HG03280 (cell line): ENCODE data around the gene CFAP77.

Experiments
- ATAC-seq: cut with Tn5 transposase; IDR thresholded peaks from one replicate; pipeline ENCODE4 v1.9.1; 2021; ENCODE audit warnings: mild to moderate bottlenecking, moderate library complexity; ENCODE audit not compliant: unreplicated experiment

Gene CFAP77

GRCh38 chr9:132486706-132487350, 76.8 kb downstream of the CFAP77 start:
- ATAC-seq: no peak

GRCh38 chr9:132487351-132487791, 77.4 kb downstream of the CFAP77 start:
- no peak for ATAC-seq

GRCh38 chr9:132487980-132488535, 78.0 kb downstream of the CFAP77 start:
- no peak for ATAC-seq

GRCh38 chr9:132488626-132489025, 78.6 kb downstream of the CFAP77 start:
- no peak for ATAC-seq

GRCh38 chr9:132489536-132489935, 79.5 kb downstream of the CFAP77 start:
- ATAC-seq: no peak

- ATAC-seq: no peak
These were observed 84.8 kb downstream of the CFAP77 start for GRCh38 chr9:132494857-132495256.

GRCh38 chr9:132497731-132498130, 87.7 kb downstream of the CFAP77 start:
- ATAC-seq: no peak

- ATAC-seq: no peak
These were observed 88.7 kb downstream of the CFAP77 start for GRCh38 chr9:132498531-132499210.

- no peak for ATAC-seq
These were observed 89.2 kb downstream of the CFAP77 start for GRCh38 chr9:132499251-132499650.

GRCh38 chr9:132500193-132500592, 90.2 kb downstream of the CFAP77 start:
- ATAC-seq: no peak

- no peak for ATAC-seq
These were observed 92.5 kb downstream of the CFAP77 start for GRCh38 chr9:132502480-132502879.

- ATAC-seq: no peak
These were observed 93.1 kb downstream of the CFAP77 start for GRCh38 chr9:132503116-132503515.

- no peak for ATAC-seq
These were observed 94.5 kb downstream of the CFAP77 start for GRCh38 chr9:132504488-132504887.

- no peak for ATAC-seq
These were observed 96.1 kb downstream of the CFAP77 start for GRCh38 chr9:132505991-132506655.

- no peak for ATAC-seq
These were observed 97.1 kb downstream of the CFAP77 start for GRCh38 chr9:132506977-132507669.

GRCh38 chr9:132507670-132508469, 97.9 kb downstream of the CFAP77 start:
- ATAC-seq: no peak

GRCh38 chr9:132509928-132510874, 100.2 kb downstream of the CFAP77 start:
- no peak for ATAC-seq

- ATAC-seq: no peak
These were observed 101.4 kb downstream of the CFAP77 start for GRCh38 chr9:132511191-132511999.
